ENCODE results near the gene TSTD2.

Gene TSTD2

GRCh38 chr9:97558701-97559101, 74.5 kb downstream of the TSTD2 start:
- H3K9me3 ChIP-seq (ENCODE audit: low read length), result no peaks in the 10 kb centered on the region
- H3K4me1 ChIP-seq (ENCODE audit: insufficient read depth, low read length, severe bottlenecking), result no peaks in the 10 kb centered on the region
- no peak overlapping the region for H3K4me3 ChIP-seq (ENCODE audit: low read depth, low read length, poor library complexity, severe bottlenecking)
- no peak overlapping the region for H3K9ac ChIP-seq (ENCODE audit: low read length)
- H3K79me2 ChIP-seq (ENCODE audit: insufficient read depth, low read length), result no peaks in the 10 kb centered on the region
- no peaks in the 10 kb centered on the region for H3K36me3 ChIP-seq (ENCODE audit: insufficient read depth, low read length)
- no peak overlapping the region for H3K4me2 ChIP-seq (ENCODE audit: low read length)
- TF ChIP-seq EZH2 (IDR thresholded peaks at IDR 0.05; ENCODE audit: borderline replicate concordance, low read length), result no peak
- no peak for TF ChIP-seq CTCF (IDR thresholded peaks at IDR 0.05; ENCODE audit: low read length)
- H2AFZ ChIP-seq (ENCODE audit: low read length), result no peak overlapping the region
- H3K27ac ChIP-seq (ENCODE audit: low read depth, low read length, poor library complexity, severe bottlenecking), result no peak overlapping the region
- H4K20me1 ChIP-seq (ENCODE audit: insufficient read depth, low read length), result no peaks in the 10 kb centered on the region
- H3K9me2 ChIP-seq (ENCODE audit: low read depth, low read length), result no peaks in the 10 kb centered on the region
- H3F3A ChIP-seq (ENCODE audit: insufficient read depth, low read length), result no peaks in the 10 kb centered on the region
- H3K27me3 ChIP-seq (ENCODE audit: insufficient read depth, low read length), result no peaks in the 10 kb centered on the region

GRCh38 chr9:97557606-97558095, 75.5 kb downstream of the TSTD2 start:
- no peak overlapping the region for H3K4me2 ChIP-seq (ENCODE audit: low read length)

GRCh38 chr9:97556721-97557605, 76.2 kb downstream of the TSTD2 start:
- Histone ChIP-seq H3K9ac (ENCODE audit: low read length) (no peak overlapping the region), H2AFZ (ENCODE audit: low read length) (no peak overlapping the region), H4K20me1 (ENCODE audit: insufficient read depth, low read length) (no peaks in the 10 kb centered on the region), H3K4me3 (ENCODE audit: low read depth, low read length, poor library complexity, severe bottlenecking) (no peak overlapping the region), H3K4me2 (ENCODE audit: low read length) (no peak overlapping the region), H3K36me3 (ENCODE audit: insufficient read depth, low read length) (no peaks in the 10 kb centered on the region), H3K9me3 (ENCODE audit: low read length) (no peaks in the 10 kb centered on the region), H3K4me1 (ENCODE audit: insufficient read depth, low read length, severe bottlenecking) (no peaks in the 10 kb centered on the region), H3K79me2 (ENCODE audit: insufficient read depth, low read length) (no peaks in the 10 kb centered on the region), H3K27me3 (ENCODE audit: insufficient read depth, low read length) (no peaks in the 10 kb centered on the region), H3K9me2 (ENCODE audit: low read depth, low read length) (no peaks in the 10 kb centered on the region), H3F3A (ENCODE audit: insufficient read depth, low read length) (no peaks in the 10 kb centered on the region), H3K27ac (ENCODE audit: low read depth, low read length, poor library complexity, severe bottlenecking) (no peak overlapping the region)
- TF ChIP-seq EZH2 (IDR thresholded peaks at IDR 0.05; ENCODE audit: borderline replicate concordance, low read length) (no peak), CTCF (IDR thresholded peaks at IDR 0.05; ENCODE audit: low read length) (no peak)

More at GRCh38 chr9:97557606-97558095, 75.5 kb downstream of the TSTD2 start:
- H3K4me1 ChIP-seq (ENCODE audit: insufficient read depth, low read length, severe bottlenecking), result no peaks in the 10 kb centered on the region
- H3K9ac ChIP-seq (ENCODE audit: low read length), result no peak overlapping the region
- no peaks in the 10 kb centered on the region for H3K79me2 ChIP-seq (ENCODE audit: insufficient read depth, low read length)
- no peaks in the 10 kb centered on the region for H3K27me3 ChIP-seq (ENCODE audit: insufficient read depth, low read length)
- H3K27ac ChIP-seq (ENCODE audit: low read depth, low read length, poor library complexity, severe bottlenecking), result no peak overlapping the region
- no peaks in the 10 kb centered on the region for H3K9me3 ChIP-seq (ENCODE audit: low read length)
- no peak overlapping the region for H3K4me3 ChIP-seq (ENCODE audit: low read depth, low read length, poor library complexity, severe bottlenecking)
- H3F3A ChIP-seq (ENCODE audit: insufficient read depth, low read length), result no peaks in the 10 kb centered on the region
- H3K9me2 ChIP-seq (ENCODE audit: low read depth, low read length), result no peaks in the 10 kb centered on the region
- H3K36me3 ChIP-seq (ENCODE audit: insufficient read depth, low read length), result no peaks in the 10 kb centered on the region
- TF ChIP-seq EZH2 (IDR thresholded peaks at IDR 0.05; ENCODE audit: borderline replicate concordance, low read length) (no peak), CTCF (IDR thresholded peaks at IDR 0.05; ENCODE audit: low read length) (no peak)
- H2AFZ ChIP-seq (ENCODE audit: low read length), result no peak overlapping the region
- no peaks in the 10 kb centered on the region for H4K20me1 ChIP-seq (ENCODE audit: insufficient read depth, low read length)
